Measurements from ENCODE around the gene RPL36A.

The RPL36A gene

GRCh38 chrX:101391831-101392230 lies 1.0 kb downstream of the RPL36A start:
- no peak for DNase-seq
- intact Hi-C loops (cut with DNase I): no loop called here

DNA sequence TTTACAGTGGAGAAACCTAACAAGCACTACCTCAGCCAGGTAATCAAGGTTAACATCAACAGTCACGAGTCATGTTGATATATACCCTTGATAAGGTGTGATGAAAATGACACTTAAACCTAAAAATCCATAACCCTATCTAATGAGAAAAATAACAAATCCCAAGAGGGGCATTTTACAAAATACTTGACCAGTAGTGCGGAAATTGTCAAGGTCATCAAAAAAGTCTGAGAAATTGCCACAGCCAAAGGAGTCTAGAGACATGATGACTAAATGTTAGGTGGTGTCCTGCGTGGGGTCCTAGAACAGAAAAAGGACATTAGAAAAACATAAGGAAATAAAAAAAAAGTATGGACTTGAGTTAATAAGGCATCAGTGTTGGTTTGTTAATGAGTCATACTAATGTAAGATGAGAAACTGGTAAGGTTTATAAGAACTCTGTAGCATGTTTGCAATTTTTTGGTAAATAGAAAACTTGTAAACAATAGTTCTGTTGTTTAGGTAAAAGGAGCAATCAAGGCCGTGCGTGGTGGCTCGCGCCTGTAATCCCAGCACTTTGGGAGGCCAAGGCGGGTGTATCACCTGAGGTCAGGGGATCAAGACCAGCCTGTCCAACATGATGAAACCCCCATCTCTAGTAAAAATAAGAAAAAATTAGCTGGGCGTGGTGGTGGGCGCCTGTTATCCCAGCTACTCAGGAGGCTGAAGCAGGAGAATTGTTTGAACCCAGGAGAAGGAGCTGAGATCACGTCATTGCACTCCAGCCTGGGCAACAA lies 2.9 kb downstream of the RPL36A start:
- DNase-seq: no peak
- intact Hi-C loops (cut with DNase I): no loop called here

GRCh38 chrX:101394372-101394771 lies 3.6 kb downstream of the RPL36A start:
- no peak for DNase-seq

GRCh38 chrX:101395789-101396188 lies 5.0 kb downstream of the RPL36A start:
- DNase-seq: no peak
- intact Hi-C loops (cut with DNase I): no loop called here

More at GRCh38 chrX:101394372-101394771, 3.6 kb downstream of the RPL36A start:
- intact Hi-C loops (cut with DNase I): no loop called here

DNA sequence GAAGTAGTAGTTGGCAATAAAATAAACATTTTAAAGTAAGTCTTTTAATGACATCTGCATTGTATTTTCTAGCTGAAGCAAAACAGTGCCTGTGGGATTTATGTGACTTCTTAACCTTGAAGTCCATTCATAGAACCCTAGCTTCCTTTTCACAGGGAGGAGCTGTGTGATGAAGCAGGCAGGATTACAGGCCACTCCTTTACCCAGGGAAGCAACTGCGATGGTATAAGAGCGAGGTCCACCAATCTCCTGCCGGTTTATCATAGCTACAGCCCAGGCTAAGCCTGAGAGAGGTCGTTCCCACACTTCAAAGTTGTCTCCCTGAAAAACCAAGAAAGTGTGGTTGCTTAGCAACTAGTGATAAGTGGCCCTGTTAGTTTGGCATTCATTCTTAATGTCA lies 7.0 kb downstream of the RPL36A start:
- intact Hi-C loops (cut with DNase I): no loop called here
- no peak for DNase-seq

DNA sequence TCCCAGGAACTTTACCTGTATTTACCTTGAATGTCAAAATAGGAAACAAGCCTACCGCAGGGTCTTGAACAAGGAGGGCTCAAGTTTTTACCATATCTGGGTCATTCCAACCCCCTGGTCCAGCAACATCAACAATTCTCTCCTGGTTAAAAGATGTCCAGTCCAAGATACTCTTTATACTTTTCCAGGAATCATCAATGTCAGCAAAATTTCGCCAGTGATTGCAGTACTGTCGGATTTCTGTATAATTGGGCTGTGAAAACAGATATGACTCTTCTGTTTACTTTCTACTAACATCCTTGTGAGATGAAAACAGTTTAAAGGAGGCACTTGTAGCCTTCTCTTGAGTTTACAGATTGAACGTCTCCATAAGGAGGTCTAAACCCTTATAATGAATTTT lies 7.9 kb downstream of the RPL36A start:
- intact Hi-C loops (cut with DNase I): no loop called here
- no peak for DNase-seq

DNA sequence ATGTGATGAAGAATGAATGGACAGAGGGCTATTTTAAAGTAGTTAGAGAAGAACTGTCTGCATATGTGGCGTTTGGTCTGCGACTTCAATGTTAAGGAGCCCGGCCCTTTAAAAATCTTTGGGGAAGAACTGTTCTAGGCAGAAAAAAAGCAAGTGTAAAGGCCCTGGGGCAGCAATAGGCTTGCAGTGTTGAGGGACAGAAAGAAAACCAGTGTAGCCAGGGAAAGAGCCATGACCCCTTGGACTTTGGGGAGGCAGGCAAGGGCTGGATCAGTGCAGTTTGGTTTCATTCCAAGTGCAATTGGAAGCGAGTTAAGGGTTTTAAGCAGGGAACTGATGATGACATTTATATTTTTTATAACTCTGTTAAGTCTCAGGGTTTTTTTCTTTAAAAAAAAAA lies 9.0 kb downstream of the RPL36A start:
- DNase-seq: no peak
- intact Hi-C loops (cut with DNase I): no loop called here

DNA sequence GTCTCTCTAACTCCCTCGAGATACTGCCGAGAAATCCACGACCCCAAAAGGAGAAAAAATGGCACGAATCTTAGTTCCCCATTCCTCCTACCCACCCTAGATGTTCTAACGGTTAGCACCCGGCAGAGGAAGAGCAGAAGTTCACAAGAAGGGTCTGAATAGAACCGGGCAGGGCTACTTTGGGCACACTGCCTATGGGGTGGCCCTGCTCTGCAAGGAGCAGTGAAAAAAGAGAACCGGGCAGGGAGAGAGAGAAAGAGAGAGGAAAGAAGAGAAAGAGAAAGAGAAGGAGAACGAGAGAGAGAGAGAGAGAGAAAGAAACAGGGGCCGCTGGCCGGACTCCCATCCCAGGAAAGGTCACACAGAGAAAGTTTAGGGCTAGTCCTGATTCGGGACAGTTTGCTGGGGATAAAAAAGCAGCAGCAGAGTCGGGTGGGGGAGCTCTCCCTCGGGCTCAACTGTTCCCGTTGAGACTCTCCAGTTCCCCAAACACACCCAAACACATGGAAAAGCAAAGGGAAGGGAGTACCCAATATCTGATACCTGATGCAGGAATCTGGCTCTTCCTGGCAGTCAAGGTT lies 16.4 kb downstream of the RPL36A start:
- DNase-seq: no peak
- intact Hi-C loops (cut with DNase I): no loop called here

- intact Hi-C loops (cut with DNase I): no loop called here
- peak; percentile 76 to 98 (median 88) for DNase-seq
These were observed 17.1 kb downstream of the RPL36A start, which contains the start of the genes GLA and HNRNPH2 for GRCh38 chrX:101407748-101408531. Gene GLA (minus strand): TSS chrX:101407925. CDS start chrX:101407903, 22 bp downstream. Gene HNRNPH2 (plus strand): TSS chrX:101408222. CDS start chrX:101411989, 3,767 bp downstream.

DNA sequence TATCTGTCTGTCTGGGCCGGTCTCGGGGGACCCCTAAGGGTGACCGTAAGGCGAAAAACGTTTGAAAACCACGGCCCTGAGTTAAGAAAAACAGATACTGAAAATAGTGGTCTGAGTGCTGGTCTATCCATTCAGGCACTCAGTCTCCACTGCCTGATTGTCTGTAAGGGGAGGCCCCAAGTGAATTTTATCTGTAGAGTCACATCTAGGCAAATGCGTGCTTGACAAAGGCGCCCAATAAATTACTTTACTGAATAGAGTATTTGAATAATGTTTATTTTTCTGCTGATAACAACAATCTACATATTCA lies 17.7 kb downstream of the RPL36A start:
- intact Hi-C loops (cut with DNase I): no loop called here
- DNase-seq: no peak

GRCh38 chrX:101409043-101409442 lies 18.2 kb downstream of the RPL36A start:
- intact Hi-C loops (cut with DNase I): no loop called here
- no peak for DNase-seq

GRCh38 chrX:101410461-101410860 lies 19.6 kb downstream of the RPL36A start:
- DNase-seq: no peak

GRCh38 chrX:101411984-101412383 lies 21.2 kb downstream of the RPL36A start:
- intact Hi-C loops (cut with DNase I): loop anchor here (10.0 kb wide), 2 partner anchors 73 to 523 kb away; partner anchors contain the start of genes ARMCX4 and ZMAT1
- no peak for DNase-seq

More at GRCh38 chrX:101410461-101410860, 19.6 kb downstream of the RPL36A start:
- intact Hi-C loops (cut with DNase I): loop anchor here (10.0 kb wide), 2 partner anchors 74 to 524 kb away; partner anchors contain the start of genes ARMCX4 and ZMAT1

- intact Hi-C loops (cut with DNase I): loop anchor here (2.0 to 10.0 kb wide), 3 partner anchors 69 to 519 kb away; partner anchors contain the start of genes ARMCX4 and ZMAT1
- peak in 1 of 10 donors; percentile 5 for DNase-seq
These were observed 24.7 kb downstream of the RPL36A start for GRCh38 chrX:101415180-101416145.

DNA sequence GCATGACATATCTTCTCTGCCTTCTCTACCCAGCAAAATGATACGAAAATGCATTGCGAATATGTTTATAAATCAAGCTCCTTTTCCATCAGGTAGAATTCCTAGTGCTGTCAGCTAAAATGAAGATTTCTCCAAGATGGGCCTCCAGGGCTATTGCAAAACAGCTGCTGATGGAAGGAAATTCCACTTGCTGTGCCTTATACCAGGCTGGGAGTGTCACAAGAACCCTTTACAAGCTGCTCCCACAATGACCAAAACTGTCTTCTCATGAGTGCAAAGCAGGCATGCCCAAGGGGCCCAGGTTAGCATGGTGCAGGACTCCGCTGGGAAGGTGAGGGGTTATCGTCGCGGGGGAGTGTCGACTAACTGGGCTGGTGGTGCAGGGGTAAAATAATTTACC lies 25.9 kb downstream of the RPL36A start:
- intact Hi-C loops (cut with DNase I): loop anchor here (10.0 kb wide), 2 partner anchors 68 to 518 kb away; partner anchors contain the start of genes ARMCX4 and ZMAT1
- no peak for DNase-seq

DNA sequence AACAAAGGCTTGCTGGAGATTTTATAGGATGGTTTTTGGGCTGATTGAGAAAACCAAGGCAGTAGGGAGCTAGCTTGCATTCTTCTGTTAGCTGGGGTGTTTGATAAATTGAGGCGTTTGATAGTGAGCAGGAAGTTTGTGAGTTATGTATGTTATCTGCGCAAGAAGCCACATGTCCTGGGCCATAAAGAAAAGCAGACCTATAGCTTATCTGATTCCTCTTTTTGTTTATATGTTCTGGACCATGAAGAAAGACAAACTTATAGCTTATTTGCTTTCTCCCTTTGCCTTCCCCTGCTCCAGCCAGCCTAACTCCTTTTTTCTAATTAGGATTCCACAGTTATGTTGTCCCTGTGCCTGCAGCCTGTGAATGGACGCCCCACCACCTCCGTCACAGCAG lies 26.4 kb downstream of the RPL36A start:
- peak in 1 of 10 donors; percentile 7 for DNase-seq
- intact Hi-C loops (cut with DNase I): loop anchor here (10.0 kb wide), 2 partner anchors 68 to 518 kb away; partner anchors contain the start of genes ARMCX4 and ZMAT1

GRCh38 chrX:101417981-101418841 lies 27.4 kb downstream of the RPL36A start:
- peak; percentile 26 to 92 (median 57) for DNase-seq
- intact Hi-C loops (cut with DNase I): loop anchor here (10.0 kb wide), 2 partner anchors 67 to 517 kb away; partner anchors contain the start of genes ARMCX4 and ZMAT1

GRCh38 chrX:101419489-101419888 lies 28.7 kb downstream of the RPL36A start:
- no peak for DNase-seq
- intact Hi-C loops (cut with DNase I): loop anchor here (10.0 kb wide), 2 partner anchors 65 to 515 kb away; partner anchors contain the start of genes ARMCX4 and ZMAT1

All from posterior cingulate gyrus (tissue), 11 donors.